Neural cell (in vitro differentiated cells): ENCODE data around the gene UBA1.

Experiments used
- TAF1 ChIP-seq: IDR thresholded peaks from 2 replicates; pipeline ENCODE4 v1.6.1; 2012; ENCODE audit warnings: low read depth
- TF ChIP-seq, protein P1 (sequence below): fragments of 450-650 bp; IDR thresholded peaks from 2 replicates; pipeline ENCODE4 v1.5.1; 2014; ENCODE audit warnings: antibody characterized with exemption, mild to moderate bottlenecking, moderate library complexity; ENCODE audit not compliant: poor library complexity, severe bottlenecking

DNA sequence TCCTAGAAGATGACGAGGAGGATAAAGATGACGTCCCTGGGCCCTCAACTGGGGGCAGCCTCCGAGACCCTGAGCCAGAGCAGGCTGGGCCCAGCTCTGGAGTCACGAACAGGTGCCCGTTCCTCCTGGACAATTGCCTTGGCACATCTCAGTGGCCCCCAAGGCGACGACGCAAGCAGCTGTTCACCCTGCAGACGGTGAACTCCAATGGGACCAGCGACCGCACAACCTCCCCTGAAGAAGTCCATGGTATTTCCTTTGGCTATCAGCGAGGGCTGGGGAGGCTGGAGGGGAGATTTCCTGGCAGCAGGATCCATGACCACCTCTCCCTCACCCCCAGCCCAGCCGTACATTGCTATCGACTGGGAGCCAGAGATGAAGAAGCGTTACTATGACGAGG, 51.0 kb downstream of the UBA1 start:
- TF ChIP-seq TAF1 = no peak
- TF ChIP-seq, protein P1, sequence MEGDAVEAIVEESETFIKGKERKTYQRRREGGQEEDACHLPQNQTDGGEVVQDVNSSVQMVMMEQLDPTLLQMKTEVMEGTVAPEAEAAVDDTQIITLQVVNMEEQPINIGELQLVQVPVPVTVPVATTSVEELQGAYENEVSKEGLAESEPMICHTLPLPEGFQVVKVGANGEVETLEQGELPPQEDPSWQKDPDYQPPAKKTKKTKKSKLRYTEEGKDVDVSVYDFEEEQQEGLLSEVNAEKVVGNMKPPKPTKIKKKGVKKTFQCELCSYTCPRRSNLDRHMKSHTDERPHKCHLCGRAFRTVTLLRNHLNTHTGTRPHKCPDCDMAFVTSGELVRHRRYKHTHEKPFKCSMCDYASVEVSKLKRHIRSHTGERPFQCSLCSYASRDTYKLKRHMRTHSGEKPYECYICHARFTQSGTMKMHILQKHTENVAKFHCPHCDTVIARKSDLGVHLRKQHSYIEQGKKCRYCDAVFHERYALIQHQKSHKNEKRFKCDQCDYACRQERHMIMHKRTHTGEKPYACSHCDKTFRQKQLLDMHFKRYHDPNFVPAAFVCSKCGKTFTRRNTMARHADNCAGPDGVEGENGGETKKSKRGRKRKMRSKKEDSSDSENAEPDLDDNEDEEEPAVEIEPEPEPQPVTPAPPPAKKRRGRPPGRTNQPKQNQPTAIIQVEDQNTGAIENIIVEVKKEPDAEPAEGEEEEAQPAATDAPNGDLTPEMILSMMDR = no peak
